IPS-15b (cell line): Measurements from ENCODE around the gene SLC25A47.
"Not testable (repeated sequence)": the region's sequence is repeated elsewhere in the genome, so short reads cannot be mapped to it uniquely, and the experiment has no call there.

Experiments
- H3K27me3 ChIP-seq: one replicate; pipeline ENCODE4 v1.6.1; 2013; ENCODE audit warnings: low read length; ENCODE audit not compliant: control insufficient read depth, insufficient read depth
- H3K36me3 ChIP-seq: one replicate; pipeline ENCODE4 v1.6.1; 2013; ENCODE audit warnings: low read length; ENCODE audit not compliant: control insufficient read depth, insufficient read depth
- H3K4me1 ChIP-seq: one replicate; pipeline ENCODE4 v1.6.1; 2013; ENCODE audit warnings: mild to moderate bottlenecking, low read length; ENCODE audit not compliant: control insufficient read depth, insufficient read depth
- H3K4me3 ChIP-seq: one replicate; pipeline ENCODE4 v1.5.1; 2013; ENCODE audit warnings: low read depth, low read length
- H3K9ac ChIP-seq: one replicate; pipeline ENCODE4 v1.6.1; 2013; ENCODE audit warnings: low read depth, mild to moderate bottlenecking, low read length
- H3K9me3 ChIP-seq: one replicate; pipeline ENCODE4 v1.6.1; 2013; ENCODE audit warnings: mild to moderate bottlenecking, low read length; ENCODE audit not compliant: control insufficient read depth, insufficient read depth

Gene SLC25A47

DNA sequence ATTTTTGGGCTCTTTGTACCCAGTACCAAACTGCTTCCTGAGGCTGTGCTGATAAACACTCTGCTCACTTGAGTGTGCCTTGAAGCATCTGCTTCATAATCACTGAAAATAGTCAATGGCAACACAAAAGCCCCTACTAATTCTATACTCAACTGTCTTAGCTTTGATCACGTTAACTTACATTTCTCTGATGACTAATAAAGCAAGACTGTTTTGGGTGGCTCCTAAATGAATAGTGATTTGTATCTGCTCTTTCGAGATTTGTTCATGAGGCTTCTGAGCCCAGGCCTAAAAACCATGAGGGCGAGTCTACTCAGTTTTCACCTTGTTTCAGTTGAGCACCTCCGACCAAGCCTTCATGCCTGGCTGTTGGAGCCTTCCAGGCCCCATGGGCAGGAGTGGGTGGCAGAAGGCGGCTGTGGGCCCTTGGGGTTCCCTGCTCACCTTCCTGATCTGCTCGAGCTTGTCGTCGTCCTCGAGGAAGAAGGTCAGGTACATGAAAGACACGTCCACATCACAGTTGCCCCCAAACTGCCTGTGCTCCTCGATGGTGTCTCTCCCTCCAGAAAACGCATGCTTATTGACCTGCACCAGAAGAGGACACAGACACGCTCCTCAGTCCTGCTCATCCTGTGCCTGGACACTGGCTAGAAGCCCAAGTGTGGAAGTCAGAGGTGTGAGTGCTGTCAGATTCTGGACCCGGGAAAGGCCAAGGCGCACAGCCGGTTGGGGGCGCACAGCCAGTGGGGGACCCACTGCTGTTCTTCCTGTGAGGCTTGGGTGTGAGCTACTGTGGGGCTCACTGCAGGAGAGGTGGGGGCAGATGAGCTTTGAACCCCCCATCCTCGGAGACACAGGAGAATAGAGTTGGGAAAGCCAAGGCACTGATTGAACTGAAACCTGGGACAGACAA lies 13.7 kb downstream of the SLC25A47 start:
- Histone ChIP-seq H3K4me3 (no peak overlapping the region), H3K9me3 (no peaks in the 10 kb centered on the region), H3K4me1 (no peaks in the 10 kb centered on the region), H3K27me3 (no peaks in the 10 kb centered on the region), H3K9ac (no peak overlapping the region), H3K36me3 (peaks cover 32% of the 10 kb centered on the region)

DNA sequence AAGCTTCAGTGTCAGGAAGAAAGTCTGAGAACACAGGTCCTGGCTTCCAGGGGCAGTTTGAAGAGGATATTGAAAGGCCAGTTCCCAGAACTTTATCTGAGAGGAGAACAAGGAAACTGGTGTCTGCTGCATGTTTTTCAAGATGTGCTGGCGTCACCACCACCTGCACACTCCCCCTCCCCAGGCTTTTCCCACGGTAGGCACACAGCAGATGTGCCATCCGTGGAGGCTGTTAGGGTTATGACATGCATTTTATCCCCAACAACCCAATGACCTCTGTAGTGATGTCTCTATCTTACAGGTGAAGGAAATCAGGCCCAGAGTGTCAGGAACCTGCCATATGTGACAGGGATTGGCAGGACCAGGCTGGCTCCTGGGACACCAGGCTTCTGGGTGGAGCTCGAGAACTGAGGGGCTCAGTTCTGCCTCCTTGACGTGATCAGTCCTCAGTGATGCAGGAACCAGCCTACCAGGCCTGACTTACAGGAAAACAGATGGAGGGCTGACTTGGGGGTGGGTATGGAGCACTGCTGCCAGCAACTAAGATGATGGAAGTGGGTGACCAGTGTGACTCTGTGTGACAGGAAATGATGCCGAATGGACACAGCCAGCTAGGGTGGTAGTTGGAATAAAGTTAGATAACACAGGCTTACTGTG lies 16.8 kb downstream of the SLC25A47 start:
- Histone ChIP-seq H3K4me3 (no peak overlapping the region), H3K36me3 (peaks cover 35% of the 10 kb centered on the region), H3K9me3 (no peaks in the 10 kb centered on the region), H3K9ac (no peak overlapping the region), H3K4me1 (no peaks in the 10 kb centered on the region), H3K27me3 (no peaks in the 10 kb centered on the region)

DNA sequence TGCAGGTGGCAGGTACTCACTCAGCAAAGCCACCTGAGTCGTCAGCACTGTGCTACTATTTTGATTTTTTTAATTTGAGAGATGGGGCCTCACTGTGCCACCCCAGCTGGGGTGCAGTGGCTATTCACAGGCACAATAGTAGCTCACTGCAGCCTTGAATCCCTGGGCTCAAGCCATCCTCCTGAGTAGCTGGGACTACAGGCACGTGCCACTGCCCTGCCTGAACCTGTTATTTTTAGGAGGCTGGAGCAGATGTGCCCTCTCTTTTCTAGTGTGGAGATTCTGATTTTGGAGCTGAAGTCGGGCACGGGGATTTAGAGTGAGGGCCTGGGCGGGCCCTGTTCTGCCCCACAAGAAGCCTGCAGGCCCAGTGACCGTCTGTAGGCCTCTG lies 17.3 kb downstream of the SLC25A47 start:
- no peaks in the 10 kb centered on the region for H3K4me1 ChIP-seq
- peaks cover 35% of the 10 kb centered on the region for H3K36me3 ChIP-seq
- no peaks in the 10 kb centered on the region for H3K27me3 ChIP-seq
- H3K4me3 ChIP-seq = no peak overlapping the region
- no peaks in the 10 kb centered on the region for H3K9me3 ChIP-seq
- no peak overlapping the region for H3K9ac ChIP-seq

DNA sequence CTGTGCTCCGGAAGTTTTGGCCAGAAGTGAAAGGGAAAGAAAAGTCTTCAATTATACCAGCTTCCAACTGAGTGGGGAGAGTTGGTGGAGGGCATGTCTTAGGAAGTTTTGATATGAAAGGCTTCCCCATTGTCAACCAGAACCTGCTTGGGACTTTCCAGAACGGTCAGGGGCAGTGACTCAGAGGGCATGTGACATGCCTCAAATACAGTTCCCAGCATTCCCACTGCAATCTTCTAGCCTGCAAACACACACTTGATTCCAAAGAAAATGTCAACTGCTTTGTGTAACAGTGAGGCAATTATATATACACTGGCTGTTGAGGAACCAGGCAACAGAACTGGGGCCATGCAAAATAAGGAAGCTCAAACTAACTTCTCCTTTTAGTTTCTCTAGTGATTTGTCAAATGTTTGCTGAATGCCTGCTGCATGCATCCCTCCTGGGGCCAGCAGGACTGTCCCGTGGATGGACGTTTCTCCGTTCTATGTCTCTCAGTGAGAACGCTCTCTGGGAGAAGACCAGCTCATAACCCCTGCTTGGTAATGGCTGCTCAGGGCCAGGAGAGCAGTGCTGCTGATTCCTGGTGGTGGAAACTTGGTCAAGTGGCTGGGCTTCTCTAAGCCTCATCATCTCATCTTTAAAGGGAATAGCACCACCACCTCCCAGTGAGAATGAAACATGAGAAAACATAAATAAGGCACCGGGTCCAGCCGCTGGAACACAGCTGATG lies 18.3 kb downstream of the SLC25A47 start:
- H3K9ac ChIP-seq = no peak overlapping the region
- no peaks in the 10 kb centered on the region for H3K9me3 ChIP-seq

DNA sequence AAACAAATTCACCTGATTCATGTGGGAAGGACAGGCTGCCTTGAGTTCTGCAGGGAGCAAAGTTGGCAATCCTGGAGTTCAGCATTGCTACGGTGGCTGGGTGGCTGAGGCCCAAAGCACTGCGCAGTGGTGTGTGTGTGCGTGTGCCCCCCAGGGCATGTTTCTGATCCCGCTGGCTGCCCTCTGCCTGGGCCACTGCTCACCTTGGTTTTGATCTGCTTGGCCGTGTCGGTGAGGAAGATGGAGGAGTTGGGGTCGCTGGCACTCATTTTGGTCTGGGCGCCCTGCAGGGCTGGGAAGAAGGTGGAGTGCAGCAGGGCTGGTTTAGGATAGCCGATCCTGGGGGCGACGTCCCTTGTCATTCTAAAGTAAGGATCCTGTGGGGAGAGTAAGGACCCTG lies 19.1 kb downstream of the SLC25A47 start:
- Histone ChIP-seq H3K4me3 (no peak overlapping the region), H3K36me3 (peaks cover 43% of the 10 kb centered on the region), H3K9ac (no peak overlapping the region), H3K27me3 (no peaks in the 10 kb centered on the region), H3K4me1 (no peaks in the 10 kb centered on the region), H3K9me3 (no peaks in the 10 kb centered on the region)

More for the DNA sequence above, 18.3 kb downstream of the SLC25A47 start:
- H3K27me3 ChIP-seq = no peaks in the 10 kb centered on the region
- H3K4me1 ChIP-seq = no peaks in the 10 kb centered on the region
- peaks cover 43% of the 10 kb centered on the region for H3K36me3 ChIP-seq
- H3K4me3 ChIP-seq = no peak overlapping the region

DNA sequence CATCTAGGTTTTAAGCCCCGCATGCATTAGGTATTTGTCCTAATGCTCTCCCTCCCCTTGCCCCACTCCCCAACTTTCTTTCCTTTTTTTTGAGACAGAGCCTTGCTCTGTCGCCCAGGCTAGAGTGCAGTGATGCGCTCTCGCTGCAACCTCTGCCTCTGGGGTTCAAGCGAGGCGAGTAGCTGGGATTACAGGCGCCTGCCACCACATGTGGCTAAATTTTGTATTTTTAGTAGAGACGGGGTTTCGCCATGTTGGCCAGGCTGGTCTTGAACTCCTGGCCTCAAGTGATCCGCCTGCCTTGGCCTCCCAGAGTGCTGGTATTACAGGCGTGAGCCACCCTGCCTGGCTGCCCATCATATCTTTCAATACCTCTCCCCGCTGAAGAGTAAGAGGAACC lies 19.7 kb downstream of the SLC25A47 start:
- peaks cover 41% of the 10 kb centered on the region for H3K36me3 ChIP-seq
- not testable (repeated sequence) for H3K9ac ChIP-seq, H3K4me3 ChIP-seq, H3K9me3 ChIP-seq, H3K4me1 ChIP-seq, H3K27me3 ChIP-seq

DNA sequence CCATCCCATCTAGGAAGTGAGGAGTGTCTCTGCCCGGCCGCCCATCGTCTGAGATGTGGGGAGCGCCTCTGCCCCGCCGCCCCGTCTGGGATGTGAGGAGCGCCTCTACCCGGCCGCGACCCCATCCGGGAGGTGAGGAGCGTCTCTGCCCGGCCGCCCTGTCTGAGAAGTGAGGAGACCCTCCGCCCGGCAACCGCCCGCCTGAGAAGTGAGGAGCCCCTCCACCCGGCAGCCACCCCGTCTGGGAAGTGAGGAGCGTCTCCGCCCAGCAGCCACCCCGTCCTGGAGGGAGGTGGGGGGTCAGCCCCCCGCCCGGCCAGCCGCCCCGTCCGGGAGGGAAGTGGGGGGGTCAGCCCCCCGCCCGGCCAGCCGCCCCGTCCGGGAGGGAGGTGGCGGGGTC lies 21.5 kb downstream of the SLC25A47 start:
- not testable (repeated sequence) for H3K4me1 ChIP-seq, H3K27me3 ChIP-seq, H3K4me3 ChIP-seq, H3K9me3 ChIP-seq, H3K9ac ChIP-seq
- H3K36me3 ChIP-seq = peaks cover 46% of the 10 kb centered on the region

DNA sequence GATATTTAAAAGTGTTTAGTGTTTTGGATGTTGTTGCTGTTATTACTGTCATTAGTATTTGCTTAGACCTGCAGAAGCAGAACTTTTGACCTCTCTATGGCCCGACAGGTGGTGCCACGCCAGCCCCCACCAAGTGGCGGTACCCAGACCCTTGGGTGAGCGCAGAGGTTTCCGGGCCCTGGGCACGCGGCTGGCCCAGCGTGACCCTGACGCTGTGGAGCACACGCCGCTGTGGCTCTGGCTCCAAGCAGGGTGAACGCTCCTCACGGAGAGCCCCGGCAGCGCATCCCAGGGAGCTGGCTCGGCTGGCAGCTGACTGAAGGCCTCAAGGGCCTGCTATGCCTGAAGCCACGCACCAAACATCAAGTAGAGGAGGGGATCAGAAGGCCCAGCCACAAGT lies 22.6 kb downstream of the SLC25A47 start:
- no peaks in the 10 kb centered on the region for H3K27me3 ChIP-seq
- no peaks in the 10 kb centered on the region for H3K9me3 ChIP-seq
- H3K4me1 ChIP-seq = no peaks in the 10 kb centered on the region
- no peak overlapping the region for H3K4me3 ChIP-seq
- H3K36me3 ChIP-seq = peaks cover 44% of the 10 kb centered on the region
- no peak overlapping the region for H3K9ac ChIP-seq

DNA sequence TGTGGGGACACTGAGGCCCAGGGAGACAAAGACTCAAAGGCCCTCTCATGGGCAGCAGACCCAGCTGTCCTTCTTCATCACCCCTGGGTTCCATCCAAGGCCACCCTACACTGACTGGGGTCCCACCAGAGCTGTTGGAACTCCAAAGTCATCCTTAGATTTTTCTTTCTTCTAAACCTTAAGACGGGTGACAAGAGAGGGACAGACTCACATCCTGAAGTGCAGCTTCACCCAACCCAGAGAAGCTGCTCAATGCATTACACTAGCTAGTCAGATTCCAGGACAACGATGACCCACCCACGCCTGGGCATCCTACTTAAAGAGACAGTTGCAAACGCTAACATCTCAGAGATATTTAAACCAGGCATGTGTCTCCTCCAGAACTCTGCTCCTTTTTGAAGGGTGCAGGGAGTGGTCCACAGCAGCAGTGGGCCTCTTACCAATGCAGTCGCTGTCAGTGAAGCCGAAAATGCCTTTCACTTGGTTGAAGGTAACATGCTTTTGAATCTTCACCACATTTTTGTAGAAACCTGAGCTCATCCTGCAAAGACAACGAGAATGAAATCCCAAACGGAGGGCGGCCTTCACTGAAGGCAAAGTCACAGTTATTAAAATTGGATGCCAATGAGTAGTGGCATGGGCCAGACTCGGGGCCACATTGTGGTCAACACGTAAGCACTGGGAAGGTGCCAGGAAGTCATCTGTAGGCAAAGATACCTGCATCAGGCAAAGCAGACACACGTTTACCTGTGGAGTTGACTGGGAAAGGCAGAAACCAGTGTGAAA lies 23.4 kb downstream of the SLC25A47 start:
- Histone ChIP-seq H3K9me3 (no peaks in the 10 kb centered on the region), H3K27me3 (no peaks in the 10 kb centered on the region), H3K9ac (no peak overlapping the region), H3K36me3 (peaks cover 47% of the 10 kb centered on the region), H3K4me3 (no peak overlapping the region), H3K4me1 (no peaks in the 10 kb centered on the region)

DNA sequence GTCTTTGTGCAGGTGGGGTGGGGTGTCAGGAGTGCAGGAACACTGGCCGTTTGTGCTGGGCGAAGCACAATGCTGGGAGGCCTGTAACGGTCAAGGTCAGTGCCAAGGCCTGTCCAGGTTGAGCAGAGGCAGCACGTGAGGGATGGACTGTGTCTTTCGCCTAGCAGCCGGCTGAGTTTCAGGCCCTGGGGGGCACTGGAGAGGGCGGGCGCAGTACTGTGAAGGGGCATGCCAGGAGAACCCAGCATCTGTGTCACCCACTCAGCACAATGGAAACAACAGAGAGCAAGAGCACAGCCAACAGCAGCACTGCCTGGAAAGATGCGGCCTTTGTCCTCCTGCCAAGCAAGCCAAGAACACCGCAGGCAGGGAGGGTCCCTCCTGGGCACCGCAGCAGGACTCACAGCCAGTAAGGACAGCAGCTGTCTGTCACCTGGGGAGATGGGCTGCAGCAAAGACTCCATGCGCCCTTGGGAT lies 25.2 kb downstream of the SLC25A47 start:
- Histone ChIP-seq H3K9ac (no peak overlapping the region), H3K36me3 (peaks cover 44% of the 10 kb centered on the region), H3K4me3 (no peak overlapping the region), H3K27me3 (no peaks in the 10 kb centered on the region), H3K9me3 (no peaks in the 10 kb centered on the region), H3K4me1 (no peaks in the 10 kb centered on the region)
